LHCN-M2 (cell line): ENCODE measurements around the gene BMP8B. TPM values are rescaled to one million over a fixed set of nuclear protein-coding genes. Genes with fewer than 3 reads are reported as not detected.

Experiments used
- DNase-seq: peaks from one replicate; pipeline ENCODE4 v3.0.0-alpha.2; 2012; ENCODE audit warnings: low read depth
- total RNA-seq: library from RNA; depleted of rRNA; stranded (reverse); fragments of >200 nt; gene quantifications from 2 replicates; pipeline ENCODE4 v1.2.3, GENCODE V29; 2014; rRNA removed

The BMP8B gene
- total RNA-seq, 1 experiment from 2014 or later: 1.2 TPM

DNA sequence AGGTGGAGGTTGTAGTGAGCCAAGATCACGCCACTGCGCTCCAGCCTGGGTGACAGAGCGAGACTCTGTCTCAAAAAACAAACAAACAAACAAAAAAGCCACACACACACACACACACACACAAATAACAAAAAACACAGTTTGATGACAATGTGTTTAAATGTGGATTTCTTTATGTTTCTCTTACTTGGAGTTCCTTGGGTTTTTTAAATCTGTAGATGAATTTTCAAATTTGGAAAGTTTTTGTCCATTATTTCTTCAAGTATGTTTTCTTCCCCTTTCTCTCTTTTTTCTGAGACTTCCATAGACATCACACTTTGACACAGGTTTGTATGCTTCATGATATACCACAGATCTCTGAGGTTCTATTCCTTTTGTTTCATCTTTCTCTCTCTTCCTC, 62.1 kb downstream of the BMP8B start:
- no peak for DNase-seq

DNA sequence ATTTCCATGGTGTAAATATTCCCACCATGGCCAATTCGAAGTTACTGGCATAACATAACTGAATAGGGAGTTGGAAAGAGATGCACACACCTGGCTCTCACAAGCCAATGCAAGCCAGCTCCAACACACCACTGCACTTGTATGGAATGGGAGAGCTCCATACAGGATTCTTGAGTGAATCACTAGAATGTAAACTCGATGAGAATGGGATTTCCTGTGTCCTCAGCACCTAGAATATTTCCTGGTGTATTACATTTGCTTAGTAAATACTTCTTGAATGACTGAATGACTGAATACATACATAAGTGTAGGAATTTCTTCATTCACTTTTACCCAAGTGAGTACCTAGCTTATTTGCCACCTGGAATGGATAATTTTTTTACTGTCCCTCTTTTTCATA, 66.2 kb downstream of the BMP8B start:
- DNase-seq: no peak

DNA sequence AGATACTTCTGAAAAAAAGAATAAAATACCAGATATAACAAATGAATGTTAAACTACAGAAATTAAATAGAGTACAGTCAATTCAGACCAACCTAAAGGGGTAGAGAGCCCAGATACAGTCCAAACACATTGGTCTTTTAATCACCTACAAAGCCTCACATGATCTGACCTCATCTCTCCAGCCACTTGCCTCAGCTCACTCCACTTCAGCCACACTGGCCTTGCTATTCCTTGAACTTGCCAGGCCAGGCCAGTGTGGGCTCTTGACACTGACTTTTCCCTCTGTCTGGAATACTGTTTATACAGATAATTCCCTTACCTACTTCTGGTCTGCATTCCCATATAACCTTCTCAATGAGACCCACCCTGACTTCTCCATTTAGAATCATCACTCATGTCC, 67.0 kb downstream of the BMP8B start:
- no peak for DNase-seq

DNA sequence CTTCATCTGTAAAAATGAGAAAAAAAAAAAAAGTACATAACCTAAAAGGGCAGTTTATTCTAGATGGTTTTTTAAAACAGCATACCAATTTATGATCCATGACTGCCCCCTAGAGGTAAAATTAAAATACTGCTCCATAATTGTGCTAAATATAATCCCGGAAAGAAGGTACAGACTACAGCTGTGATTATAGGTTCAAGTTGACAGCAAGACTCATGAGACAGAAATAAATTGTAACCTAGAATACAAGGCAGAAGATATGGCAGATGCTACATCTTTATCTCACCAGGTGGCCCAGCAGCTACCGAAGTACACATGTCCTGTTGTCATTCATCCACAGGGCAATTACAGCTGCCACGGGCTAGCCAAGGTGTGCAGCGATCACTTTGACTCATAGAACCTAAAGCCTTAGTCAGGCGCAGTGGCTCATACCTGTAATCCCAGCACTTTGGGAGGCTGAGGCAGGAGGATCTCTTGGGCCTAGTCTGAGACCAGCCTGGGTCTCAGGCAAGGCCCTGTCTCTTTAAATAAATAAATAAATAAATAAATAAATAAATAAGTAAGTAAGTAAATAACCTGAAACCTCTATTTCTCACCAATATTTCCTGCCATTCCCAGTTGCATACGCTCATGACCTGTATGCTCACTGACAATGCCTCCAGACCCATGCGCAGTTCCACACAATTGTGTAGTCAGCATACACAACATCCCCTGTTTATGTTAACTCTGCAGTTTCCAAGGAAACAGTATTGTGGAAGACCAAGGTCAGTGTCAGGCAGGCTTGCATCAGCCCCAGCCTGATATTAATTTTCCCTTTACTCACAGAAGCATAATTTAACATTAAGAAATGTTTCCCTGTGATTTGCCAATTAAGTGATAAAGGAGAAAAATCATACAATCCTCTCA, 68.3 kb downstream of the BMP8B start:
- peak; percentile 72 for DNase-seq

DNA sequence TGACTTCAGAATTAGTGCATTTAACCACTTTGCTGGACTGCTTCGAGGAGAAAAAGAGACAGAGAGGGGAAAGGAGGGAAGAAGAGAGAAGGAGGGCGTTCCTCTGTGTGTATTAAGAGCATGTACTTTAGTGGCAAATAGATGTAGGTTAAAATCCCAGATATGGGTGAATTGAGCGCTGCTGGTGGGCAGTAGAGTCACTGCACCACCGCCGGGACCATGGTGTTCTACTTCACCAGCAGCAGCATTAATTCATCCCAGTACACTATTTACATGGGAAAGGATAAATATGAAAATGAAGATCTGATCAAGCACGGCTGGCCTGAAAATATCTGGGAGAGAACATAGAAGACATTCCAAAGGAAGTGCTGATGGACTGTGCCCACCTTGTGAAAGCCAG, 70.9 kb downstream of the BMP8B start:
- DNase-seq: no peak

DNA sequence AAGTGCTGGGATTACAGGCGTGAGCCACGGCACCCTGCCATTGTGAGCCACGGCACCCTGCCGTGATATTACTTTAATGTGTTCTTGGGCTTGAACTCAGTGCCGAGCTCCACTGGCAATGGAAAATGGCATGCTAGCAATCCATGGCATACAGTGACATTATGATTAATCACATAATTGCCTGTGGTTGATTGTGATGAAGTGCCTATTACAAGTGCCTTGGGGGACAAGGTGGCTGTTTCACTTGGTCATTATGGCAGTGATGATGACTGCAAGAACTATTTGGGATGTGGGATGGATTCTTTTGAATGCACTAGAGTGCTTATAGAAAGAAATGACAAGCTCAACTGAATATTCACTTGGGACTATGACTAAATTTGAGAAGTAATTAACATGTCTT, 75.1 kb downstream of the BMP8B start:
- no peak for DNase-seq

DNA sequence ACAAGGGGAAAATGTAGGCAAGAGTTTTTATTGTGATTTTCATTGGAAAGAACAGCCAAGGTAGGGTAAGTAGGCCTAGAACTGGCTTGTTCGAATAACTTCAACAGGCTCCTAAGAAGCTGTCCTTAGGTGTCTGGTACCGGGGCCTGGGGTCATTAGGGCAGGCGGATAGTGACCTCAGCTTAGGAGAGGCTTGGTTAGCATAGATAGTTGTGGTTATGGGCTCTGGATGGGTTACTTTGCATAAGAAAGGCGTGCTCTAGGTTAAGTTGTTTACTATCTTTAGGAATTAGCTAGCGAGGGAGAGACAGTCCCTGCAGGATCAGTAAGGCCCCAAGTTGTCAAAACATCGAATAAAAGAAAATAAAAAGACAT, 76.7 kb downstream of the BMP8B start:
- DNase-seq: no peak

DNA sequence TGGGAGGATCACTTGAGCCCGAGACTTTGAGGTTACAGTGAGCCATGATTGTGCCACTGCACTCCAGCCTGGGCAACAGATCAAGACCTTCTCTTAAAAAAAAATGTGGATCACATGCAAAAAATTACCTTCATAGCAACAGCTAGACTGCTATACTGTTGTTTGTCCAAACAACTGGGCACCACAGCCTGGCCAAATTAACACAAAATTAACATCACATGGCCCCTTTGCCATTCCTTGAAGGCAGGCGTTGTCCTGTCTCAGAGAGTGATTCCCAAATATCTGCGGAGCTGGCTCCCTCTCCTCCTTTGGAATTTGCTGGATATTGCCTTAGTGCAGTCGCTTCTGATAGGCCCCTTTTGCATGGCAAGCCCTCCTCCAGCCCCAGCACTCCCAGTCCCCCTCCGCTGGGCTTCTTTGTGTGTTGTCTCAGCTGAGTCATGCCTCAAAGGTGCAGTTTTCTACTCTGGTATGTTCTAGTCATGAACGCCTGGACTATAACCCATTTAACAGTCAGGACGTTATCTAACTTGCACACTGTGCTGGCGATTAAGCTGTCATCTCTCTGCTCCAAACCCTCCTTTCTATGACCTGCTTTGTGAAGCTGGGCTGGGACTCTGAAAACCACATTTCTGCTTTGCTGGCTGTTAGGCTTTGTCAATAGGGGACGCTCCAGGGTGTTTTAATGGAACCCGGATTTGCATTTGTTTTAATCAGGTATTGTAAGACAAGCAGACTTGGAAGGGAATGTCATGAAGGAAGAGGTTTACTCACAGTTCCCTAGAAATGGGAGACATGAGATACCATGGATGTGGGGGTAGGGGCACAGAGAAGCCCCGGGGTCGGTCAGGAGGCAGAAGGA, 77.3 kb downstream of the BMP8B start:
- DNase-seq: no peak

DNA sequence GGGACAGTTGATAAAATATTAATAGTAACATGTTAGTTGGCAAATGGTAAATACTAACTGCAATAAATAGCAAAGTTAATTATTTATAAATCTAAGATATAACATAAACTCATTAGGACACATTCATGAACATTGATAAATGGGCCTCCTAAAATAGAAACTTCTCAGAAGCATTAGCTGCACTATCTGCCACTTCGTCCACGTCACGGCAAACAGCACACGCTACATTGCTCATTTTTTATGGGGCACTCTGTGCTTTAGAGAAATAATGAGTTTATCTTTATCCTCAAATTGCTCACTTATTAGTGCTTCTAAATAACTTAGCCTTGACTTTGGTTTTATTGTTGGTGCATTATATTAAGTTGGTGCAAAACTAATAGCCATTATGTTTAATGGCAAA, 81.2 kb downstream of the BMP8B start:
- DNase-seq: no peak

Other genes with a start within 250 kb of the BMP8B start
- gene PABPC4, start 212.1 kb downstream of the BMP8B start, total RNA-seq: 170 and 199 TPM in 2 replicates
- gene HEYL, start 149.2 kb downstream of the BMP8B start, total RNA-seq: 41.6 and 52.6 TPM in 2 replicates
- not detected in 2 replicates for gene NT5C1A, start 116.8 kb downstream of the BMP8B start, total RNA-seq
- gene HPCAL4, start 97.4 kb downstream of the BMP8B start, total RNA-seq: 1.6 and 3.1 TPM in 2 replicates
- gene PPIE, start 50.0 kb downstream of the BMP8B start, total RNA-seq: 34.3 and 40.6 TPM in 2 replicates
- 0.58 and 0.69 TPM in 2 replicates for gene OXCT2, start 17.5 kb downstream of the BMP8B start, total RNA-seq
- gene TRIT1, start 94.6 kb upstream of the BMP8B start, total RNA-seq: 23.9 and 25.6 TPM in 2 replicates
- gene MYCL, start 113.1 kb upstream of the BMP8B start, total RNA-seq: 4.4 and 9.6 TPM in 2 replicates
- gene MFSD2A, start 166.3 kb upstream of the BMP8B start, total RNA-seq: 9.7 and 12.3 TPM in 2 replicates